Neural progenitor cell (in vitro differentiated cells): ENCODE results near the gene RNF169. TPM values are rescaled to one million over a fixed set of nuclear protein-coding genes. Genes with fewer than 3 reads are reported as not detected.
"Not testable (repeated sequence)": the region's sequence is repeated elsewhere in the genome, so short reads cannot be mapped to it uniquely, and the experiment has no call there.

ENCODE experiments used
- DNase-seq: peaks from one replicate; pipeline ENCODE4 v3.0.0-alpha.2; 2016; ENCODE audit warnings: low spot score
- H2AFZ ChIP-seq: fragments of 200-600 bp; sonication (generic); replicated peaks from 2 replicates; pipeline ENCODE4 v1.6.1; 2016; ENCODE audit warnings: antibody characterized with exemption
- H3F3A ChIP-seq: fragments of 200-600 bp; sonication (generic); 2 replicates; pipeline ENCODE4 v1.6.1; 2016; ENCODE audit warnings: antibody characterized with exemption, low read depth
- H3K27ac ChIP-seq: fragments of 200-600 bp; sonication (generic); 2 replicates; pipeline ENCODE4 v1.5.1; 2016; ENCODE audit warnings: mild to moderate bottlenecking
- H3K27me3 ChIP-seq: fragments of 200-600 bp; sonication (generic); 2 replicates; pipeline ENCODE4 v1.6.1; 2016; ENCODE audit warnings: mild to moderate bottlenecking, moderate library complexity
- H3K36me3 ChIP-seq: fragments of 200-600 bp; sonication (generic); 2 replicates; pipeline ENCODE4 v1.5.1; 2016
- H3K4me1 ChIP-seq: fragments of 200-600 bp; sonication (generic); 2 replicates; pipeline ENCODE4 v1.6.1; 2016; ENCODE audit warnings: mixed run types
- H3K4me2 ChIP-seq: fragments of 200-600 bp; sonication (generic); 2 replicates; pipeline ENCODE4 v1.6.1; 2016
- H3K4me3 ChIP-seq: fragments of 200-600 bp; sonication (generic); 2 replicates; pipeline ENCODE4 v1.5.1; 2016
- H3K79me2 ChIP-seq: fragments of 200-600 bp; sonication (generic); 2 replicates; pipeline ENCODE4 v1.6.1; 2016; ENCODE audit warnings: low read depth
- H3K9ac ChIP-seq: fragments of 200-600 bp; sonication (generic); 2 replicates; pipeline ENCODE4 v1.6.1; 2016
- H3K9me3 ChIP-seq: fragments of 200-600 bp; sonication (generic); 2 replicates; pipeline ENCODE4 v1.5.1; 2016; ENCODE audit warnings: low read depth
- H4K20me1 ChIP-seq: fragments of 200-600 bp; sonication (generic); 2 replicates; pipeline ENCODE4 v1.6.1; 2016; ENCODE audit warnings: low read depth
- H3K27ac Mint-ChIP-seq: 3 replicates; pipeline ENCODE4 v1.8.0; 2021; ENCODE audit warnings: mixed read lengths
- H3K27me3 Mint-ChIP-seq: 2 replicates; pipeline ENCODE4 v1.8.0; 2022; ENCODE audit warnings: low read depth, mild to moderate bottlenecking, inconsistent platforms, moderate library complexity, mixed read lengths; ENCODE audit not compliant: insufficient read depth
- H3K36me3 Mint-ChIP-seq: 3 replicates; pipeline ENCODE4 v1.8.0; 2021; ENCODE audit warnings: mixed read lengths
- H3K4me1 Mint-ChIP-seq: 3 replicates; pipeline ENCODE4 v1.8.0; 2021; ENCODE audit warnings: mixed read lengths
- H3K4me3 Mint-ChIP-seq: 3 replicates; pipeline ENCODE4 v1.8.0; 2021; ENCODE audit warnings: mild to moderate bottlenecking, moderate library complexity, mixed read lengths
- H3K9me3 Mint-ChIP-seq: 3 replicates; pipeline ENCODE4 v1.8.0; 2020; ENCODE audit warnings: mixed read lengths
- EZH2 ChIP-seq: fragments of 200-600 bp; sonication (generic); IDR thresholded peaks from 2 replicates; pipeline ENCODE4 v1.6.1; 2017; ENCODE audit warnings: antibody characterized with exemption, mild to moderate bottlenecking, moderate library complexity
- EZH2phosphoT487 ChIP-seq: fragments of 200-600 bp; sonication (generic); IDR thresholded peaks from 2 replicates; pipeline ENCODE4 v1.6.1; 2017; ENCODE audit warnings: antibody characterized with exemption
- total RNA-seq: library from RNA; depleted of rRNA; stranded (reverse); fragments of >200 nt; gene quantifications from 2 replicates; pipeline ENCODE4 v1.2.3, GENCODE V29; 2015; ENCODE audit warnings: low replicate concordance
- TF ChIP-seq, protein P1 (sequence below): fragments of 200-600 bp; sonication (generic); IDR thresholded peaks from 2 replicates; pipeline ENCODE4 v1.5.1; 2017; ENCODE audit warnings: antibody characterized with exemption, mild to moderate bottlenecking

The RNF169 gene
- total RNA-seq, 1 donor from 2014 or later: 30.2 TPM

GRCh38 chr11:74824285-74824982, 75.8 kb downstream of the RNF169 start:
- H3K4me2 ChIP-seq: no peak overlapping the region
- H3K27me3 ChIP-seq: no peaks in the 10 kb centered on the region
- Mint-ChIP-seq H3K36me3 (peaks cover 83% of the 10 kb centered on the region), H3K27ac (no peak overlapping the region), H3K4me1 (no peaks in the 10 kb centered on the region), H3K9me3 (peaks cover 66% of the 10 kb centered on the region), H3K4me3 (no peak overlapping the region), H3K27me3 (peaks cover 4% of the 10 kb centered on the region)
- H3K9ac ChIP-seq: no peak overlapping the region
- no peaks in the 10 kb centered on the region for H3K4me1 ChIP-seq
- no peak for DNase-seq
- H3K36me3 ChIP-seq: peaks cover 23% of the 10 kb centered on the region
- no peaks in the 10 kb centered on the region for H4K20me1 ChIP-seq
- no peaks in the 10 kb centered on the region for H3K79me2 ChIP-seq
- H3F3A ChIP-seq: no peaks in the 10 kb centered on the region
- peaks cover 35% of the 10 kb centered on the region for H3K9me3 ChIP-seq
- no peak overlapping the region for H2AFZ ChIP-seq
- no peak overlapping the region for H3K27ac ChIP-seq
- TF ChIP-seq, protein P1, sequence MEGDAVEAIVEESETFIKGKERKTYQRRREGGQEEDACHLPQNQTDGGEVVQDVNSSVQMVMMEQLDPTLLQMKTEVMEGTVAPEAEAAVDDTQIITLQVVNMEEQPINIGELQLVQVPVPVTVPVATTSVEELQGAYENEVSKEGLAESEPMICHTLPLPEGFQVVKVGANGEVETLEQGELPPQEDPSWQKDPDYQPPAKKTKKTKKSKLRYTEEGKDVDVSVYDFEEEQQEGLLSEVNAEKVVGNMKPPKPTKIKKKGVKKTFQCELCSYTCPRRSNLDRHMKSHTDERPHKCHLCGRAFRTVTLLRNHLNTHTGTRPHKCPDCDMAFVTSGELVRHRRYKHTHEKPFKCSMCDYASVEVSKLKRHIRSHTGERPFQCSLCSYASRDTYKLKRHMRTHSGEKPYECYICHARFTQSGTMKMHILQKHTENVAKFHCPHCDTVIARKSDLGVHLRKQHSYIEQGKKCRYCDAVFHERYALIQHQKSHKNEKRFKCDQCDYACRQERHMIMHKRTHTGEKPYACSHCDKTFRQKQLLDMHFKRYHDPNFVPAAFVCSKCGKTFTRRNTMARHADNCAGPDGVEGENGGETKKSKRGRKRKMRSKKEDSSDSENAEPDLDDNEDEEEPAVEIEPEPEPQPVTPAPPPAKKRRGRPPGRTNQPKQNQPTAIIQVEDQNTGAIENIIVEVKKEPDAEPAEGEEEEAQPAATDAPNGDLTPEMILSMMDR: no peak
- TF ChIP-seq EZH2phosphoT487: no peak
- no peak for TF ChIP-seq EZH2
- H3K4me3 ChIP-seq: no peak overlapping the region

GRCh38 chr11:74825596-74825995, 76.9 kb downstream of the RNF169 start:
- H3K9me3 Mint-ChIP-seq: peaks cover 70% of the 10 kb centered on the region
- H3K4me3 Mint-ChIP-seq, DNase-seq: not testable (repeated sequence)

GRCh38 chr11:74826901-74827300, 78.3 kb downstream of the RNF169 start:
- H3K27me3 Mint-ChIP-seq: peaks cover 4% of the 10 kb centered on the region
- no peak overlapping the region for H3K4me3 Mint-ChIP-seq
- H3K4me1 Mint-ChIP-seq: no peaks in the 10 kb centered on the region
- H3K9me3 Mint-ChIP-seq: peaks cover 66% of the 10 kb centered on the region
- no peak overlapping the region for H3K27ac ChIP-seq
- H3K79me2 ChIP-seq: no peaks in the 10 kb centered on the region
- H3F3A ChIP-seq: no peaks in the 10 kb centered on the region
- H3K9me3 ChIP-seq: peaks cover 35% of the 10 kb centered on the region
- H3K27ac Mint-ChIP-seq: no peak overlapping the region
- no peak for DNase-seq
- TF ChIP-seq, protein P1: no peak
- TF ChIP-seq EZH2 (no peak), EZH2phosphoT487 (no peak)
- H3K4me2 ChIP-seq: no peak overlapping the region
- H3K4me3 ChIP-seq: no peak overlapping the region
- no peak overlapping the region for H3K9ac ChIP-seq
- H2AFZ ChIP-seq: no peak overlapping the region
- no peaks in the 10 kb centered on the region for H3K4me1 ChIP-seq
- no peaks in the 10 kb centered on the region for H3K27me3 ChIP-seq
- H3K36me3 Mint-ChIP-seq: peaks cover 88% of the 10 kb centered on the region
- H4K20me1 ChIP-seq: no peaks in the 10 kb centered on the region
- H3K36me3 ChIP-seq: peaks cover 27% of the 10 kb centered on the region

More at GRCh38 chr11:74825596-74825995, 76.9 kb downstream of the RNF169 start:
- not testable (repeated sequence) for H3K4me1 ChIP-seq, H3K27me3 ChIP-seq, H3K9ac ChIP-seq, H3K4me2 ChIP-seq, H3K4me3 ChIP-seq, H3K27ac ChIP-seq, H3F3A ChIP-seq, H3K27me3 Mint-ChIP-seq, H3K4me1 Mint-ChIP-seq, H2AFZ ChIP-seq, H4K20me1 ChIP-seq, H3K79me2 ChIP-seq, H3K27ac Mint-ChIP-seq
- peaks cover 84% of the 10 kb centered on the region for H3K36me3 Mint-ChIP-seq
- Histone ChIP-seq H3K9me3 (peaks cover 35% of the 10 kb centered on the region), H3K36me3 (peaks cover 26% of the 10 kb centered on the region)

GRCh38 chr11:74837191-74837590, 88.5 kb downstream of the RNF169 start:
- Histone ChIP-seq H3K27ac (no peak overlapping the region), H3K27me3 (no peaks in the 10 kb centered on the region), H3F3A (no peaks in the 10 kb centered on the region), H4K20me1 (no peaks in the 10 kb centered on the region), H3K4me3 (no peak overlapping the region), H3K4me1 (no peaks in the 10 kb centered on the region), H3K9me3 (no peaks in the 10 kb centered on the region), H3K4me2 (no peak overlapping the region), H3K9ac (no peak overlapping the region), H3K36me3 (peaks cover 6% of the 10 kb centered on the region), H2AFZ (no peak overlapping the region), H3K79me2 (no peaks in the 10 kb centered on the region)
- no peak overlapping the region for H3K27ac Mint-ChIP-seq
- no peak for DNase-seq
- H3K9me3 Mint-ChIP-seq: no peaks in the 10 kb centered on the region
- H3K4me3 Mint-ChIP-seq: no peak overlapping the region
- no peaks in the 10 kb centered on the region for H3K4me1 Mint-ChIP-seq
- TF ChIP-seq, protein P1: no peak
- TF ChIP-seq EZH2: no peak
- TF ChIP-seq EZH2phosphoT487: no peak
- H3K36me3 Mint-ChIP-seq: peaks cover 48% of the 10 kb centered on the region
- peaks cover 2% of the 10 kb centered on the region for H3K27me3 Mint-ChIP-seq
